IMR-90 (cell line): ENCODE measurements around the gene FUT8. TPM values are rescaled to one million over a fixed set of nuclear protein-coding genes. Genes with fewer than 3 reads are reported as not detected.

Source experiments
- ATAC-seq: fragments of 200-7000 bp; cut with Tn5 transposase; 2 replicates; pipeline ENCODE4 v1.9.1; 2020; ENCODE audit warnings: low read depth, mild to moderate bottlenecking, moderate library complexity
- BruUV-seq: library from RNA; stranded (reverse); fragments of 400-500 nt; replicated peaks from 2 replicates; lab custom pipeline; 2021; lab: Mats Ljungman, UMichigan
- CTCF ChIA-PET: fragments of 300-600 bp; formaldehyde crosslinking; extraction: SDS; loops from one replicate; lab custom pipeline; 2021; ENCODE audit warnings: antibody characterized with exemption; lab: Yijun Ruan, JAX
- POLR2A ChIA-PET: fragments of 300-600 bp; sonication (Branson Sonifier 250); formaldehyde crosslinking; loops from one replicate; lab custom pipeline; 2022; ENCODE audit warnings: antibody characterized with exemption; ENCODE audit not compliant: unreplicated experiment; lab: Charles Lee
- DNase-seq: peaks from one replicate; pipeline ENCODE4 v3.0.0; 2013
- H2AFZ ChIP-seq: replicated peaks from 2 replicates; pipeline ENCODE3; 2013; ENCODE audit warnings: low read length, mild to moderate bottlenecking; ENCODE audit not compliant: poor library complexity
- H2AK5ac ChIP-seq: 2 replicates; pipeline ENCODE4 v1.6.1; 2013; ENCODE audit warnings: low read depth, low read length, inconsistent platforms
- H2AK9ac ChIP-seq: replicated peaks from 2 replicates; pipeline ENCODE3; 2013; ENCODE audit warnings: mild to moderate bottlenecking, low read depth, low read length, moderate library complexity; ENCODE audit not compliant: poor library complexity
- H2BK120ac ChIP-seq: 2 replicates; pipeline ENCODE4 v1.6.1; 2013; ENCODE audit warnings: low read depth, low read length, inconsistent platforms
- H2BK15ac ChIP-seq: 3 replicates; pipeline ENCODE4 v1.6.1; 2013; ENCODE audit warnings: low read depth, low read length, inconsistent platforms
- H2BK20ac ChIP-seq: 2 replicates; pipeline ENCODE4 v1.6.1; 2013; ENCODE audit warnings: low read depth, mild to moderate bottlenecking, inconsistent platforms, low read length, moderate library complexity
- H2BK5ac ChIP-seq: 2 replicates; pipeline ENCODE4 v1.6.1; 2013; ENCODE audit warnings: mild to moderate bottlenecking, low read depth, low read length, inconsistent platforms; ENCODE audit not compliant: poor library complexity, severe bottlenecking
- H3K14ac ChIP-seq: replicated peaks from 2 replicates; pipeline ENCODE4 v1.6.1; 2013; ENCODE audit warnings: low read depth, low read length, inconsistent platforms
- H3K18ac ChIP-seq: 2 replicates; pipeline ENCODE4 v1.6.1; 2013; ENCODE audit warnings: low read depth, low read length, control low read depth
- H3K23ac ChIP-seq: 2 replicates; pipeline ENCODE4 v1.6.1; 2013; ENCODE audit warnings: low read depth, low read length, inconsistent platforms
- H3K27ac ChIP-seq: 2 replicates; pipeline ENCODE4 v1.5.1; 2013; ENCODE audit warnings: mild to moderate bottlenecking, control low read depth, low read length; ENCODE audit not compliant: insufficient read depth
- H3K27me3 ChIP-seq: 2 replicates; pipeline ENCODE4 v1.6.1; 2013; ENCODE audit warnings: low read length; ENCODE audit not compliant: control insufficient read depth, insufficient read depth
- H3K36me3 ChIP-seq: 2 replicates; pipeline ENCODE4 v1.6.1; 2013; ENCODE audit warnings: low read length, mixed read lengths; ENCODE audit not compliant: control insufficient read depth, insufficient read depth
- H3K4ac ChIP-seq: 2 replicates; pipeline ENCODE4 v1.6.1; 2013; ENCODE audit warnings: low read depth, low read length, inconsistent platforms
- H3K4me1 ChIP-seq: 2 replicates; pipeline ENCODE4 v1.6.1; 2013; ENCODE audit warnings: low read length, mixed read lengths; ENCODE audit not compliant: control insufficient read depth, insufficient read depth
- H3K4me2 ChIP-seq: 2 replicates; pipeline ENCODE4 v1.6.1; 2013; ENCODE audit warnings: low read depth, mild to moderate bottlenecking, control low read depth, low read length, moderate library complexity
- H3K4me3 ChIP-seq: 2 replicates; pipeline ENCODE4 v1.5.1; 2013; ENCODE audit warnings: low read depth, mild to moderate bottlenecking, control low read depth, low read length, moderate library complexity; ENCODE audit not compliant: insufficient read depth
- H3K56ac ChIP-seq: 2 replicates; pipeline ENCODE4 v1.6.1; 2013; ENCODE audit warnings: low read length, inconsistent platforms; ENCODE audit not compliant: insufficient read depth; ENCODE audit errors: extremely low read depth
- H3K79me1 ChIP-seq, 2 experiments: 2 replicates each; pipeline ENCODE4 v1.6.1; 2013; ENCODE audit warnings: low read length in 2 of 2, inconsistent platforms in 1 of 2, low read depth in 1 of 2
- H3K9ac ChIP-seq: 2 replicates; pipeline ENCODE4 v1.6.1; 2013; ENCODE audit warnings: low read depth, low read length, control low read depth
- H3K9me1 ChIP-seq: 2 replicates; pipeline ENCODE4 v1.6.1; 2013; ENCODE audit warnings: low read length, inconsistent platforms; ENCODE audit not compliant: insufficient read depth
- H3K9me3 ChIP-seq: 2 replicates; pipeline ENCODE4 v1.6.1; 2013; ENCODE audit warnings: low read length; ENCODE audit not compliant: control insufficient read depth, insufficient read depth
- H4K20me1 ChIP-seq: 2 replicates; pipeline ENCODE4 v1.6.1; 2013; ENCODE audit warnings: low read length, inconsistent platforms; ENCODE audit not compliant: insufficient read depth
- H4K5ac ChIP-seq: 2 replicates; pipeline ENCODE4 v1.6.1; 2013; ENCODE audit warnings: mild to moderate bottlenecking, low read depth, low read length, control low read depth
- H4K8ac ChIP-seq, 2 experiments: 2 replicates each; pipeline ENCODE4 v1.6.1; 2013; ENCODE audit warnings: low read depth in 2 of 2, low read length in 2 of 2, control low read depth in 1 of 2, inconsistent platforms in 1 of 2
- H4K91ac ChIP-seq: 2 replicates; pipeline ENCODE4 v1.6.1; 2013; ENCODE audit warnings: low read depth, low read length, inconsistent platforms; ENCODE audit not compliant: insufficient read depth
- ELK1 ChIP-seq: fragments of 150-350 bp; IDR thresholded peaks from 2 replicates; pipeline ENCODE4 v1.6.1; 2016; ENCODE audit warnings: low read depth, mild to moderate bottlenecking, low read length, moderate library complexity, borderline replicate concordance
- MAFK ChIP-seq: IDR thresholded peaks from 2 replicates; pipeline ENCODE4 v1.6.1; 2012; ENCODE audit warnings: low read depth, low read length, improper control_type of control experiment
- MAZ ChIP-seq: IDR thresholded peaks from 2 replicates; pipeline ENCODE4 v1.6.1; 2012; ENCODE audit warnings: low read depth, mild to moderate bottlenecking, low read length, improper control_type of control experiment, moderate library complexity, borderline replicate concordance
- MXI1 ChIP-seq: IDR thresholded peaks from 2 replicates; pipeline ENCODE4 v1.6.1; 2012; ENCODE audit warnings: low read depth, mild to moderate bottlenecking, low read length, moderate library complexity, borderline replicate concordance
- NFE2L2 ChIP-seq: fragments of 150-350 bp; IDR thresholded peaks from 2 replicates; pipeline ENCODE4 v1.6.1; 2016; ENCODE audit warnings: low read depth, mild to moderate bottlenecking, low read length
- POLR2A ChIP-seq: IDR thresholded peaks from 2 replicates; pipeline ENCODE4 v1.6.1; 2012; ENCODE audit warnings: mild to moderate bottlenecking, low read depth, low read length
- WGBS, 2 experiments: methylation state at CpG; one replicate each; pipeline versions ENCODE4 v1.1.5 to v1.1.7; 2013; ENCODE audit warnings: missing lambda C conversion rate in 2 of 2; ENCODE audit not compliant: insufficient read length in 1 of 2; ENCODE audit errors: extremely low coverage in 2 of 2; 5-methylcytosine and 5-hydroxymethylcytosine counted together
- dilution Hi-C: fragments of 300-500 bp; cut with HindIII; formaldehyde crosslinking; loops from one replicate; pipeline ENCODE4 v1.14.3; 2018; ENCODE audit warnings: low sequenced_read_pairs; ENCODE audit not compliant: unreplicated experiment
- in situ Hi-C: fragments of 300-500 bp; cut with MboI; formaldehyde crosslinking; loops from 3 replicates; pipeline ENCODE4 v1.14.3; 2019; ENCODE audit warnings: low sequenced_read_pairs, inconsistent platforms, mixed read lengths
- intact Hi-C: fragments of 100-400 bp; cut with micrococcal nuclease; formaldehyde crosslinking; loops from 2 replicates; pipeline ENCODE4 v1.10.0; 2022
- polyA plus RNA-seq, 3 experiments: library from polyadenylated mRNA; depleted of rRNA; stranded (reverse); fragments of >200 nt; gene quantifications; 2 replicates each; pipeline ENCODE4 v1.2.3, GENCODE V29; 2012; ENCODE audit warnings: low replicate concordance in 1 of 3
- total RNA-seq: library from RNA; depleted of rRNA; stranded (reverse); fragments of >200 nt; gene quantifications from 2 replicates; pipeline ENCODE4 v1.2.3, GENCODE V29; 2012
- TF ChIP-seq, protein P1 (sequence below): fragments of 150-350 bp; IDR thresholded peaks from 2 replicates; pipeline ENCODE4 v1.6.1; 2017; ENCODE audit warnings: mild to moderate bottlenecking, antibody characterized with exemption, low read length, low read depth

Gene FUT8
- total and polyA plus RNA-seq, 2 of the 4 experiments (the other 2 are of a cell fraction), result 15.6 to 72.9 TPM

GRCh38 chr14:65440230-65440629 lies 27.7 kb downstream of the FUT8 start:
- H3K27me3 ChIP-seq, result no peaks in the 10 kb centered on the region
- no peak overlapping the region for H3K4ac ChIP-seq
- no peak overlapping the region for H2BK20ac ChIP-seq
- dilution Hi-C loops, result no loop called here
- BruUV-seq, result no TSS peak
- no peaks in the 10 kb centered on the region for H3K9me1 ChIP-seq
- no peak overlapping the region for H3K27ac ChIP-seq
- no peak overlapping the region for H4K91ac ChIP-seq
- H2AK5ac ChIP-seq, result no peak overlapping the region
- H2AK9ac ChIP-seq, result no peak overlapping the region
- no peak overlapping the region for H3K23ac ChIP-seq
- intact Hi-C loops, result no loop called here
- DNase-seq (no peak), ATAC-seq (no peak)
- H3K4me2 ChIP-seq, result no peak overlapping the region
- H4K20me1 ChIP-seq, result no peaks in the 10 kb centered on the region
- WGBS, 2 experiments, result no CpG with 5 or more reads among the region's 1 CpG
- no peak overlapping the region for H4K8ac ChIP-seq
- no peak overlapping the region for H2AFZ ChIP-seq
- no peak overlapping the region for H2BK5ac ChIP-seq
- H3K56ac ChIP-seq, result no peak overlapping the region
- H3K79me1 ChIP-seq, result peaks cover 0 to 13% of the 10 kb centered on the region in 2 experiments
- TF ChIP-seq, protein P1, sequence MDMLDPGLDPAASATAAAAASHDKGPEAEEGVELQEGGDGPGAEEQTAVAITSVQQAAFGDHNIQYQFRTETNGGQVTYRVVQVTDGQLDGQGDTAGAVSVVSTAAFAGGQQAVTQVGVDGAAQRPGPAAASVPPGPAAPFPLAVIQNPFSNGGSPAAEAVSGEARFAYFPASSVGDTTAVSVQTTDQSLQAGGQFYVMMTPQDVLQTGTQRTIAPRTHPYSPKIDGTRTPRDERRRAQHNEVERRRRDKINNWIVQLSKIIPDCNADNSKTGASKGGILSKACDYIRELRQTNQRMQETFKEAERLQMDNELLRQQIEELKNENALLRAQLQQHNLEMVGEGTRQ, result no peak
- TF ChIP-seq NFE2L2 (no peak), POLR2A (no peak), MAZ (no peak), ELK1 (no peak), MAFK (no peak), MXI1 (no peak)
- ChIA-PET CTCF (interaction anchor here (0.7 kb wide), 1 partner anchor 356 kb away, joined by 3 read pairs; no protein-coding TSS in a partner anchor), POLR2A (no interaction called here)
- H3K9ac ChIP-seq, result no peak overlapping the region
- H3K4me3 ChIP-seq, result no peak overlapping the region
- no peak overlapping the region for H4K5ac ChIP-seq
- H2BK120ac ChIP-seq, result no peak overlapping the region
- H3K14ac ChIP-seq, result no peak overlapping the region
- no peaks in the 10 kb centered on the region; the same call in 1 of the 2 replicates for H3K9me3 ChIP-seq
- 0 out of 2 replicates have a peak, but pooled peaks cover 1% of the 10 kb centered on the region for H3K4me1 ChIP-seq
- no peak overlapping the region for H3K18ac ChIP-seq
- H3K36me3 ChIP-seq, result peaks cover 2% of the 10 kb centered on the region; the same call in 1 of the 2 replicates
- no peak overlapping the region for H2BK15ac ChIP-seq
- in situ Hi-C loops, result no loop called here
